Left ventricle myocardium inferior (tissue), 1 donor: ENCODE measurements around the gene CAMKMT. TPM values are rescaled to one million over a fixed set of nuclear protein-coding genes. Genes with fewer than 3 reads are reported as not detected.

ENCODE experiments used
- DNase-seq: peaks from one replicate; pipeline ENCODE4 v3.0.0-alpha.2; 2020
- H3K27ac ChIP-seq: fragments of 200-600 bp; replicated peaks from 2 replicates; pipeline ENCODE4 v1.8.0; 2021
- H3K27me3 ChIP-seq: fragments of 200-600 bp; 2 replicates; pipeline ENCODE4 v1.8.0; 2021; ENCODE audit warnings: low read depth
- H3K36me3 ChIP-seq: fragments of 200-600 bp; 2 replicates; pipeline ENCODE4 v1.8.0; 2021
- H3K4me1 ChIP-seq: fragments of 200-600 bp; 2 replicates; pipeline ENCODE4 v1.8.0; 2021
- H3K4me3 ChIP-seq: fragments of 200-600 bp; 2 replicates; pipeline ENCODE4 v1.8.0; 2021; ENCODE audit warnings: mild to moderate bottlenecking, moderate library complexity
- H3K9me3 ChIP-seq: fragments of 200-600 bp; replicated peaks from 2 replicates; pipeline ENCODE4 v1.8.0; 2021
- intact Hi-C: fragments of 100-400 bp; cut with micrococcal nuclease; formaldehyde crosslinking; loops from one replicate; pipeline ENCODE4 v1.11.0; 2022
- total RNA-seq: library from RNA; stranded (reverse); fragmentation: NEBNext Ultra II Directional; extraction: Animal tissue kit (Norgen Biotek cat#: 25700); gene quantifications from one replicate; pipeline ENCODE4 v1.2.1, GENCODE V29; 2021
- TF ChIP-seq, protein P1 (sequence below): fragments of 200-600 bp; IDR thresholded peaks from 2 replicates; pipeline ENCODE4 v1.8.0; 2021; ENCODE audit warnings: antibody characterized with exemption, mild to moderate bottlenecking, borderline replicate concordance
- donor health status: DM: no; HTN: yes; CAD: no; lungs with severe emphysema.

Gene CAMKMT
- total RNA-seq, 1 donor from 2014 or later: 4.8 TPM

DNA sequence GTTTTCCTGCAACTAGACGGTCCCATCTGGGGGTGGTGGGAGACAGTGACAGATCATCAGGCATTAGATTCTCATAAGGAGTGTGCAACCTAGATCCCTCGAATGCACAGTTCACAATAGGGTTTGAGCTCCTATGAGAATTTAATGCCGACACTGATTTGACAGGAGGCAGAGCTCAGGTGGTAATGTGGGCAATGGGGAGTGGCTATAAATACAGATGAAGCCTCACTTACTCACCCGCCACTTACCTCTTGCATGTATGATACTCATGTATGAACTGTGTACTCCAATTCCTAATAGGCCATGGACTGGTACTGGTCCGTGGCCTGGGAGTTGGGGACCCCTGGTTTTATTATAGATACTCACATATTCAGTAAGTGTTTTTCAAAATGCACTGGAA is 457.3 kb downstream of the CAMKMT start:
- no peak overlapping the region for H3K4me3 ChIP-seq
- H3K36me3 ChIP-seq: no peaks in the 10 kb centered on the region
- no peak for DNase-seq
- H3K4me1 ChIP-seq: no peaks in the 10 kb centered on the region
- H3K27ac ChIP-seq: no peak overlapping the region
- no peaks in the 10 kb centered on the region for H3K9me3 ChIP-seq
- TF ChIP-seq, protein P1, sequence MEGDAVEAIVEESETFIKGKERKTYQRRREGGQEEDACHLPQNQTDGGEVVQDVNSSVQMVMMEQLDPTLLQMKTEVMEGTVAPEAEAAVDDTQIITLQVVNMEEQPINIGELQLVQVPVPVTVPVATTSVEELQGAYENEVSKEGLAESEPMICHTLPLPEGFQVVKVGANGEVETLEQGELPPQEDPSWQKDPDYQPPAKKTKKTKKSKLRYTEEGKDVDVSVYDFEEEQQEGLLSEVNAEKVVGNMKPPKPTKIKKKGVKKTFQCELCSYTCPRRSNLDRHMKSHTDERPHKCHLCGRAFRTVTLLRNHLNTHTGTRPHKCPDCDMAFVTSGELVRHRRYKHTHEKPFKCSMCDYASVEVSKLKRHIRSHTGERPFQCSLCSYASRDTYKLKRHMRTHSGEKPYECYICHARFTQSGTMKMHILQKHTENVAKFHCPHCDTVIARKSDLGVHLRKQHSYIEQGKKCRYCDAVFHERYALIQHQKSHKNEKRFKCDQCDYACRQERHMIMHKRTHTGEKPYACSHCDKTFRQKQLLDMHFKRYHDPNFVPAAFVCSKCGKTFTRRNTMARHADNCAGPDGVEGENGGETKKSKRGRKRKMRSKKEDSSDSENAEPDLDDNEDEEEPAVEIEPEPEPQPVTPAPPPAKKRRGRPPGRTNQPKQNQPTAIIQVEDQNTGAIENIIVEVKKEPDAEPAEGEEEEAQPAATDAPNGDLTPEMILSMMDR: no peak
- intact Hi-C loops: no loop called here
- H3K27me3 ChIP-seq: peaks cover 80% of the 10 kb centered on the region

DNA sequence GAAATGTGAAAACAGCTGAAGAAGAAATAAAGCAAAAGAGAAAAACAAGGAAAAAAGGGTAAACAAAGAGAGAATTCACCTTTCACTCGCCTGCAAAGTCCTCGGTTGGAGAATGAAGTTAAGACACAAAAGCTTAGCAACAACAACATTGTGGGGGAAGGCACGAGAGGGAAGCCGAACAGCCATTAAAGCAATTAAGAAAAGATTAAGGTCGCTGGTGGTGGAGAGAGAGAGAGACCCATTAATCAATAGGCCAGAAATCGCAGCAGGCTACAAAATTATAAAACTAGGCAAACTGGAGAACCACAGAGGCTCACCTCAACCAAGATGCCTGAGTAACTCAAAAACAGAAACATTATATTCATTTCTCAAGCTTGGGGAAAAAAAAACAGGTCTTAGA is 459.8 kb downstream of the CAMKMT start:
- DNase-seq: no peak
- Histone ChIP-seq H3K36me3 (no peaks in the 10 kb centered on the region), H3K9me3 (no peaks in the 10 kb centered on the region), H3K27me3 (peaks cover 78% of the 10 kb centered on the region), H3K4me3 (no peak overlapping the region), H3K27ac (no peak overlapping the region), H3K4me1 (no peaks in the 10 kb centered on the region)
- intact Hi-C loops: no loop called here
- TF ChIP-seq, protein P1: no peak

DNA sequence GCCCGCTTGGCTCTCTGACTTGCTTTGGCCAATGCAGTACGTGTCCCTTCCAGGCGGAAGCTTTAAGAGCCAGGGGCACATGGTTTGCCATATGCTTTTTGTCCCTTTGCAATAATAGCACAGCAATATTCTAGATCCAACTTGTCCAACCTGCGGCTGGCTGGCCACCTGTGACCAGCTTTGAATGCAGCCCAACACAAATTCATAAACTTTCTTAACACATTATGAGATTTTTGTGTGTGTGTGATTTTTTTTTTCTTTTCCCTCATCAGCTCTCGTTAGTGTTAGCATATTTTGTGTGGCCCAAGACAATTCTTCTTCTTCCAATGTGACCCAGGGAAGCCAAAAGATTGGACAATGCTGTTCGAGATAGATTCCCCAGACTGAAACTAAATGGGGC is 460.4 kb downstream of the CAMKMT start:
- intact Hi-C loops: no loop called here
- H3K4me3 ChIP-seq: no peak overlapping the region
- H3K4me1 ChIP-seq: no peaks in the 10 kb centered on the region
- H3K36me3 ChIP-seq: no peaks in the 10 kb centered on the region
- DNase-seq: no peak
- TF ChIP-seq, protein P1: no peak
- peaks cover 74% of the 10 kb centered on the region for H3K27me3 ChIP-seq
- no peak overlapping the region for H3K27ac ChIP-seq
- H3K9me3 ChIP-seq: no peaks in the 10 kb centered on the region

Other genes with a start within 250 kb of the CAMKMT start
- gene PPM1B, start 193.1 kb upstream of the CAMKMT start, total RNA-seq: 56.2 TPM
- not detected for gene SLC3A1, start 86.5 kb upstream of the CAMKMT start, total RNA-seq
- 86.1 TPM for gene PREPL, start 453 bp upstream of the CAMKMT start, total RNA-seq